HepG2 (cell line): ENCODE data around the gene GLCE. TPM values are rescaled to one million over a fixed set of nuclear protein-coding genes. Genes with fewer than 3 reads are reported as not detected.

Experiments
- BCLAF1 ChIP-seq: fragments of 450-650 bp; IDR thresholded peaks from 2 replicates; pipeline ENCODE4 v1.6.1; 2017; ENCODE audit warnings: mild to moderate bottlenecking
- E2F1 ChIP-seq: sonication (generic); formaldehyde crosslinking; IDR thresholded peaks from 2 replicates; pipeline ENCODE4 v1.5.0; 2020; ENCODE audit warnings: missing genetic modification reagents
- IRX3 ChIP-seq: sonication (generic); formaldehyde crosslinking; IDR thresholded peaks from 2 replicates; pipeline ENCODE4 v1.8.1; 2023; ENCODE audit warnings: mild to moderate bottlenecking, low read depth, missing genetic modification reagents, borderline replicate concordance
- KAT8 ChIP-seq: IDR thresholded peaks from 2 replicates; pipeline ENCODE4 v1.6.1; 2016; ENCODE audit warnings: missing genetic modification reagents, missing compliant biosample characterization
- PRDM15 ChIP-seq: sonication (generic); formaldehyde crosslinking; IDR thresholded peaks from 2 replicates; pipeline ENCODE4 v1.4.0; 2020; ENCODE audit warnings: missing genetic modification reagents
- RARA ChIP-seq: IDR thresholded peaks from 2 replicates; pipeline ENCODE4 v1.6.1; 2016; ENCODE audit warnings: missing genetic modification reagents, missing compliant biosample characterization
- XRCC5 ChIP-seq: fragments of 200-400 bp; formaldehyde crosslinking; optimal IDR thresholded peaks from 2 replicates; pipeline ENCODE3; 2017; ENCODE audit warnings: mild to moderate bottlenecking, low read length
- ZNF24 ChIP-seq: fragments of 450-650 bp; IDR thresholded peaks from 2 replicates; pipeline ENCODE4 v1.6.1; 2017; ENCODE audit warnings: antibody characterized with exemption, mild to moderate bottlenecking
- ZNF354B ChIP-seq: sonication (generic); formaldehyde crosslinking; IDR thresholded peaks from 2 replicates; pipeline ENCODE4 v1.8.0; 2022; ENCODE audit warnings: mild to moderate bottlenecking, missing genetic modification reagents
- ZNF562 ChIP-seq: sonication (generic); formaldehyde crosslinking; IDR thresholded peaks from 2 replicates; pipeline ENCODE4 v1.8.0; 2022; ENCODE audit warnings: missing genetic modification reagents, borderline replicate concordance
- ZNF678 ChIP-seq: sonication (generic); formaldehyde crosslinking; IDR thresholded peaks from 2 replicates; pipeline ENCODE4 v1.4.0; 2020; ENCODE audit warnings: mild to moderate bottlenecking, missing genetic modification reagents
- ZSCAN21 ChIP-seq: sonication (generic); formaldehyde crosslinking; IDR thresholded peaks from 2 replicates; pipeline ENCODE4 v1.8.0; 2022; ENCODE audit warnings: mild to moderate bottlenecking, missing genetic modification reagents, moderate library complexity, borderline replicate concordance
- polyA plus RNA-seq, 8 experiments: library from polyadenylated mRNA; depleted of rRNA in 3 of 8; stranded (reverse) in 7 of 8; unstranded in 1 of 8; fragments of >200 nt; fragmentation: Illumina TruSeq in 4 of 8; extraction: Trizol in 4 of 8; gene quantifications; 2 replicates each; pipeline versions ENCODE4 v1.2.1 to v1.2.3, GENCODE V29; 2011 to 2016; ENCODE audit warnings: low read depth in 4 of 8, missing spikeins in 1 of 8, mixed read lengths in 1 of 8; ENCODE audit not compliant: insufficient read depth in 1 of 8
- total RNA-seq, 5 experiments: library from RNA; depleted of rRNA; stranded (reverse); fragments of >200 nt; fragmentation: Illumina TruSeq; extraction: Trizol; gene quantifications; 2 replicates each; pipeline ENCODE4 v1.2.3, GENCODE V29; 2016; ENCODE audit warnings: low read depth in 1 of 5
- TF ChIP-seq, protein P1 (sequence below), 2 experiments: sonication (generic) in 1 of 2; formaldehyde crosslinking in 1 of 2; IDR thresholded peaks; 2 replicates each; pipeline versions ENCODE4 v1.5.1 to v1.6.1; 2011 to 2020; ENCODE audit warnings: borderline replicate concordance in 1 of 2, low read depth in 1 of 2, low read length in 1 of 2, mild to moderate bottlenecking in 1 of 2, missing genetic modification reagents in 1 of 2, moderate library complexity in 1 of 2
- TF ChIP-seq, protein P2 (sequence below): sonication (generic); formaldehyde crosslinking; IDR thresholded peaks from 2 replicates; pipeline ENCODE4 v1.5.0; 2020; ENCODE audit warnings: missing genetic modification reagents
- TF ChIP-seq, protein P3 (sequence below): IDR thresholded peaks from 2 replicates; pipeline ENCODE4 v1.6.1; 2016; ENCODE audit warnings: missing compliant biosample characterization, missing genetic modification reagents, borderline replicate concordance

The GLCE gene
- total and polyA plus RNA-seq, 2 of the 13 experiments (the other 11 are each of a cell fraction or from before 2014, with no cell fraction given) = 12.9 to 23.4 TPM

- peak; percentile 61; the same call in 1 of the 2 replicates for TF ChIP-seq PRDM15
- TF ChIP-seq XRCC5 = no peak
- TF ChIP-seq RARA (CRISPR knock-in tag) = peak; percentile 17
- peak; percentile 73 for TF ChIP-seq KAT8 (CRISPR knock-in tag)
- TF ChIP-seq, protein P1, sequence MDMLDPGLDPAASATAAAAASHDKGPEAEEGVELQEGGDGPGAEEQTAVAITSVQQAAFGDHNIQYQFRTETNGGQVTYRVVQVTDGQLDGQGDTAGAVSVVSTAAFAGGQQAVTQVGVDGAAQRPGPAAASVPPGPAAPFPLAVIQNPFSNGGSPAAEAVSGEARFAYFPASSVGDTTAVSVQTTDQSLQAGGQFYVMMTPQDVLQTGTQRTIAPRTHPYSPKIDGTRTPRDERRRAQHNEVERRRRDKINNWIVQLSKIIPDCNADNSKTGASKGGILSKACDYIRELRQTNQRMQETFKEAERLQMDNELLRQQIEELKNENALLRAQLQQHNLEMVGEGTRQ (IDR thresholded peaks at IDR 0.05; ENCODE audit: low read depth, low read length) = no peak
- TF ChIP-seq, protein P1 (CRISPR knock-in tag; IDR thresholded peaks at IDR 0.05; ENCODE audit: borderline replicate concordance) = no peak
- TF ChIP-seq IRX3 = no peak
- TF ChIP-seq ZSCAN21 = peak; percentile 21; the same call in 1 of the 2 replicates
- TF ChIP-seq, protein P2, sequence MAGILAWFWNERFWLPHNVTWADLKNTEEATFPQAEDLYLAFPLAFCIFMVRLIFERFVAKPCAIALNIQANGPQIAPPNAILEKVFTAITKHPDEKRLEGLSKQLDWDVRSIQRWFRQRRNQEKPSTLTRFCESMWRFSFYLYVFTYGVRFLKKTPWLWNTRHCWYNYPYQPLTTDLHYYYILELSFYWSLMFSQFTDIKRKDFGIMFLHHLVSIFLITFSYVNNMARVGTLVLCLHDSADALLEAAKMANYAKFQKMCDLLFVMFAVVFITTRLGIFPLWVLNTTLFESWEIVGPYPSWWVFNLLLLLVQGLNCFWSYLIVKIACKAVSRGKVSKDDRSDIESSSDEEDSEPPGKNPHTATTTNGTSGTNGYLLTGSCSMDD (CRISPR knock-in tag) = no peak
- no peak for TF ChIP-seq ZNF562 (CRISPR knock-in tag)
- no peak for TF ChIP-seq ZNF354B
- no peak for TF ChIP-seq ZNF24
- TF ChIP-seq, protein P3, sequence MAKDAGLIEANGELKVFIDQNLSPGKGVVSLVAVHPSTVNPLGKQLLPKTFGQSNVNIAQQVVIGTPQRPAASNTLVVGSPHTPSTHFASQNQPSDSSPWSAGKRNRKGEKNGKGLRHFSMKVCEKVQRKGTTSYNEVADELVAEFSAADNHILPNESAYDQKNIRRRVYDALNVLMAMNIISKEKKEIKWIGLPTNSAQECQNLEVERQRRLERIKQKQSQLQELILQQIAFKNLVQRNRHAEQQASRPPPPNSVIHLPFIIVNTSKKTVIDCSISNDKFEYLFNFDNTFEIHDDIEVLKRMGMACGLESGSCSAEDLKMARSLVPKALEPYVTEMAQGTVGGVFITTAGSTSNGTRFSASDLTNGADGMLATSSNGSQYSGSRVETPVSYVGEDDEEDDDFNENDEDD (CRISPR knock-in tag) = no peak; the same call in 1 of the 2 replicates
- no peak; the same call in 1 of the 2 replicates for TF ChIP-seq E2F1 (CRISPR knock-in tag)
- no peak for TF ChIP-seq BCLAF1
- no peak for TF ChIP-seq ZNF678 (CRISPR knock-in tag)
Measured at GRCh38 chr15:69160141-69160993, at the start of gene GLCE (continued).
